Keratinocyte (primary cell): ENCODE measurements around the gene PADI1. TPM values are rescaled to one million over a fixed set of nuclear protein-coding genes. Genes with fewer than 3 reads are reported as not detected.

ENCODE experiments used
- DNase-seq: peaks from one replicate; pipeline ENCODE4 v3.0.0-alpha.2; 2011; ENCODE audit warnings: low read depth, missing footprints, low spot score
- FAIRE-seq: peaks from 2 replicates; lab custom pipeline; 2011; peaks lifted over from hg19 to GRCh38; lab: Jason Lieb, UNC
- H2AFZ ChIP-seq: 2 replicates; pipeline ENCODE4 v1.6.0; 2012; ENCODE audit warnings: low read length, control low read depth, inconsistent platforms; ENCODE audit not compliant: control insufficient read depth
- H3K27ac ChIP-seq: 2 replicates; pipeline ENCODE4 v1.5.1; 2011; ENCODE audit warnings: low read length; ENCODE audit not compliant: control insufficient read depth, insufficient read depth
- H3K27me3 ChIP-seq: 3 replicates; pipeline ENCODE4 v1.6.0; 2011; ENCODE audit warnings: low read length; ENCODE audit not compliant: control insufficient read depth, insufficient read depth; ENCODE audit errors: extremely low read depth
- H3K36me3 ChIP-seq, 2 experiments: 2 replicates in 1 of 2; 3 replicates in 1 of 2; pipeline ENCODE4 v1.5.1; 2011; ENCODE audit warnings: low read length in 2 of 2, mild to moderate bottlenecking in 1 of 2; ENCODE audit not compliant: control insufficient read depth in 2 of 2, insufficient read depth in 2 of 2; ENCODE audit errors: extremely low read depth in 1 of 2
- H3K4me1 ChIP-seq: 3 replicates; pipeline ENCODE4 v1.5.1; 2011; ENCODE audit warnings: low read length; ENCODE audit not compliant: control insufficient read depth, insufficient read depth; ENCODE audit errors: extremely low read depth
- H3K4me2 ChIP-seq: 3 replicates; pipeline ENCODE4 v1.6.0; 2011; ENCODE audit warnings: low read depth, low read length; ENCODE audit not compliant: control insufficient read depth, insufficient read depth; ENCODE audit errors: extremely low read depth
- H3K4me3 ChIP-seq, 3 experiments: fragments of 200-600 bp in 1 of 3; sonication (generic) in 1 of 3; 2 replicates in 2 of 3; 3 replicates in 1 of 3; pipeline ENCODE4 v1.5.1; 2011 to 2016; ENCODE audit warnings: low read length in 3 of 3, mild to moderate bottlenecking in 3 of 3, control low read depth in 2 of 3, inconsistent platforms in 1 of 3, low read depth in 1 of 3, mixed read lengths in 1 of 3, mixed run types in 1 of 3, moderate library complexity in 1 of 3; ENCODE audit not compliant: control insufficient read depth in 2 of 3, insufficient read depth in 2 of 3; ENCODE audit errors: extremely low read depth in 1 of 3
- H3K79me2 ChIP-seq: 2 replicates; pipeline ENCODE4 v1.6.0; 2012; ENCODE audit warnings: low read length; ENCODE audit not compliant: control insufficient read depth, insufficient read depth
- H3K9ac ChIP-seq: 3 replicates; pipeline ENCODE4 v1.6.0; 2011; ENCODE audit warnings: low read length; ENCODE audit not compliant: control insufficient read depth, insufficient read depth; ENCODE audit errors: extremely low read depth
- H3K9me1 ChIP-seq: 3 replicates; pipeline ENCODE4 v1.6.0; 2011; ENCODE audit warnings: low read length; ENCODE audit not compliant: control insufficient read depth, insufficient read depth; ENCODE audit errors: extremely low read depth
- H3K9me3 ChIP-seq: 2 replicates; pipeline ENCODE4 v1.5.1; 2012; ENCODE audit warnings: low read depth, low read length; ENCODE audit not compliant: control insufficient read depth
- H4K20me1 ChIP-seq: 3 replicates; pipeline ENCODE4 v1.6.0; 2011; ENCODE audit warnings: low read length; ENCODE audit not compliant: control insufficient read depth, insufficient read depth; ENCODE audit errors: extremely low read depth
- EZH2 ChIP-seq: IDR thresholded peaks from one replicate; pipeline ENCODE4 v1.6.1; 2012; ENCODE audit warnings: inconsistent platforms, mild to moderate bottlenecking, low read length, moderate library complexity
- dilution Hi-C: fragments of 300-500 bp; cut with MboI; formaldehyde crosslinking; loops from one replicate; pipeline ENCODE4 v1.7.0; 2020; ENCODE audit warnings: low sequenced_read_pairs; ENCODE audit not compliant: extremely low pct_ligation_motif_present
- polyA plus RNA-seq, 5 experiments: library from polyadenylated mRNA; depleted of rRNA in 3 of 5; stranded (reverse) in 3 of 5; stranded (forward) in 1 of 5; unstranded in 1 of 5; fragments of >200 nt; gene quantifications; 1 replicate in 1 of 5; 2 replicates in 3 of 5; 3 replicates in 1 of 5; pipeline versions ENCODE4 v1.2.1 to v1.2.3, GENCODE V29; 2011 to 2012; ENCODE audit warnings: missing spikeins in 2 of 5, low read depth in 1 of 5, low replicate concordance in 1 of 5
- TF ChIP-seq, protein P1 (sequence below), 3 experiments: IDR thresholded peaks in 1 of 3; conservative IDR thresholded peaks in 1 of 3; optimal IDR thresholded peaks in 1 of 3; 2 replicates in 2 of 3; 3 replicates in 1 of 3; pipeline versions ENCODE3 to v1.5.1; 2011; ENCODE audit warnings: low read length in 3 of 3, mild to moderate bottlenecking in 3 of 3, moderate library complexity in 2 of 3, control low read depth in 1 of 3, inconsistent platforms in 1 of 3; ENCODE audit not compliant: insufficient read depth in 2 of 3; ENCODE audit errors: extremely low read depth in 1 of 3

Gene PADI1
- polyA plus RNA-seq, 1 donor (not counting 4 experiments of a cell fraction or from before 2014, with no cell fraction given), result 0.96 TPM

DNA sequence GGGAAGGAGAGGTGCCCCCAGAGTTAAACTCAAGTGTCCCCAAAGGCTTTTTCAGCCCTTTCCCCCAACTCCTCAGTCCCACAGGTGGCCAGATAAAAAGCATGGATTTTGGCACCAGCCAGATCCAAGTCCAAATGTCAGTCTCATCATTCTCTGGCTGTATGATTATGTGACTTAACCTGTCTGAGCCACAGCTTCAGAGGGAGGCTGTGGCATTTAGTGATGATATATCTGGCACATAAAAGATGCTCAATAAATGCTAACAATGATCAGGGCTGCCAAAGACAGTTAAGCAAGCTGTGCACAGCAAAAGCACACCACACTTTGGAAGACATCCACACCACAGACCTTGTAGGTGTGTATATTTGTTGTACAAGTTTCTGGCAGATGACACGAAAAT lies 38.3 kb downstream of the PADI1 start:
- H3K27ac ChIP-seq, result no peak overlapping the region
- H3K4me1 ChIP-seq, result peaks cover 20% of the 10 kb centered on the region
- no peaks in the 10 kb centered on the region for H3K36me3 ChIP-seq
- no peak overlapping the region for H2AFZ ChIP-seq
- H3K27me3 ChIP-seq, result no peaks in the 10 kb centered on the region
- TF ChIP-seq, protein P1, sequence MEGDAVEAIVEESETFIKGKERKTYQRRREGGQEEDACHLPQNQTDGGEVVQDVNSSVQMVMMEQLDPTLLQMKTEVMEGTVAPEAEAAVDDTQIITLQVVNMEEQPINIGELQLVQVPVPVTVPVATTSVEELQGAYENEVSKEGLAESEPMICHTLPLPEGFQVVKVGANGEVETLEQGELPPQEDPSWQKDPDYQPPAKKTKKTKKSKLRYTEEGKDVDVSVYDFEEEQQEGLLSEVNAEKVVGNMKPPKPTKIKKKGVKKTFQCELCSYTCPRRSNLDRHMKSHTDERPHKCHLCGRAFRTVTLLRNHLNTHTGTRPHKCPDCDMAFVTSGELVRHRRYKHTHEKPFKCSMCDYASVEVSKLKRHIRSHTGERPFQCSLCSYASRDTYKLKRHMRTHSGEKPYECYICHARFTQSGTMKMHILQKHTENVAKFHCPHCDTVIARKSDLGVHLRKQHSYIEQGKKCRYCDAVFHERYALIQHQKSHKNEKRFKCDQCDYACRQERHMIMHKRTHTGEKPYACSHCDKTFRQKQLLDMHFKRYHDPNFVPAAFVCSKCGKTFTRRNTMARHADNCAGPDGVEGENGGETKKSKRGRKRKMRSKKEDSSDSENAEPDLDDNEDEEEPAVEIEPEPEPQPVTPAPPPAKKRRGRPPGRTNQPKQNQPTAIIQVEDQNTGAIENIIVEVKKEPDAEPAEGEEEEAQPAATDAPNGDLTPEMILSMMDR (optimal IDR thresholded peaks at IDR 0.05 in 1 of 3, IDR thresholded peaks at IDR 0.05 in 1 of 3, conservative IDR thresholded peaks at IDR 0.05 in 1 of 3; ENCODE audit: extremely low read depth in 1 of 3, insufficient read depth in 2 of 3, low read length in 3 of 3), result no peak
- no peak for TF ChIP-seq EZH2
- no peaks in the 10 kb centered on the region for H3K79me2 ChIP-seq
- no peak overlapping the region for H3K4me3 ChIP-seq
- FAIRE-seq (no peak), DNase-seq (no peak)
- H3K9ac ChIP-seq, result no peak overlapping the region
- no peaks in the 10 kb centered on the region for H4K20me1 ChIP-seq
- no peaks in the 10 kb centered on the region for H3K9me1 ChIP-seq
- no peak overlapping the region for H3K4me2 ChIP-seq
- H3K9me3 ChIP-seq, result no peaks in the 10 kb centered on the region
- dilution Hi-C loops, result no loop called here

GRCh38 chr1:17244821-17245740 lies 40.2 kb downstream of the PADI1 start:
- Histone ChIP-seq H3K4me2 (peak overlapping the region; percentile 27), H3K9ac (no peak overlapping the region), H3K9me3 (no peaks in the 10 kb centered on the region), H3K4me1 (peaks cover 34% of the 10 kb centered on the region), H3K27ac (no peak overlapping the region), H3K79me2 (no peaks in the 10 kb centered on the region), H3K9me1 (no peaks in the 10 kb centered on the region), H3K27me3 (no peaks in the 10 kb centered on the region), H4K20me1 (no peaks in the 10 kb centered on the region), H3K36me3 (no peaks in the 10 kb centered on the region), H2AFZ (no peak overlapping the region), H3K4me3 (no peak overlapping the region)
- peak; percentile 72 for FAIRE-seq
- no peak for DNase-seq
- TF ChIP-seq, protein P1 (optimal IDR thresholded peaks at IDR 0.05 in 1 of 3, IDR thresholded peaks at IDR 0.05 in 1 of 3, conservative IDR thresholded peaks at IDR 0.05 in 1 of 3; ENCODE audit: extremely low read depth in 1 of 3, insufficient read depth in 2 of 3, low read length in 3 of 3), result no peak
- TF ChIP-seq EZH2, result no peak
- dilution Hi-C loops, result no loop called here
